ENCODE results near the gene FSTL4. TPM values are rescaled to one million over a fixed set of nuclear protein-coding genes. Genes with fewer than 3 reads are reported as not detected.

FSTL4 gene
- total and polyA plus RNA-seq, 2 experiments from 2014 or later, result 1.4 to 2.8 TPM

DNA sequence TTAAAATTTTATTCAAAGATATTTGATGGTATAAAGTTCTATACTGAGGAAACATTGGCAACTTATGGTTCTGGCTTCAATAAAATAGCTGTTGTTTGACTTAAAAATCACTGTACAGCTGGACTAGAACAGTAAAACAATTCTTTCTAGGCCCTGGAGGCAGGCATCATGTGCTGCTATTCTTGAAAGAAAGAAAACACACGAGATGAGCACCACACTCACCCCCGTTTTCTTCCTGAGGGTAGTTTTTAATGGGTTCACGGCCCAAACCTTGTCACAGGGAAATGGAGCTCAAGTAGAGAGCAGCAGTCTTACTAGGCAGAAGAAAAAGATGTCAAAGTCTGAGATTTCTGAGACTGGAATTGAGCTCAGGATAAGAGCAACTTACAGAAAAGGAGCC, 68.0 kb downstream of the FSTL4 start:
- H3K27me3 Mint-ChIP-seq (ENCODE audit: insufficient read depth, low read depth, poor library complexity), result peaks cover 1% of the 10 kb centered on the region
- peaks cover 2% of the 10 kb centered on the region; the same call in 2 of the 3 replicates for H3K36me3 Mint-ChIP-seq (ENCODE audit: low read depth)
- H3K36me3 ChIP-seq (ENCODE audit: insufficient read depth), result no peaks in the 10 kb centered on the region
- peaks cover 16% of the 10 kb centered on the region; the same call in 2 of the 3 replicates for H3K9me3 Mint-ChIP-seq
- TF ChIP-seq NANOG (IDR thresholded peaks at IDR 0.05; ENCODE audit: borderline replicate concordance) (no peak), EZH2 (IDR thresholded peaks at IDR 0.05; ENCODE audit: low read depth, unreplicated experiment) (no peak), EZH2phosphoT487 (IDR thresholded peaks at IDR 0.05; ENCODE audit: unreplicated experiment) (no peak), CREB1 (CRISPR knock-in tag; IDR thresholded peaks at IDR 0.05; ENCODE audit: low read depth) (no peak), ZNF462 (CRISPR knock-in tag; IDR thresholded peaks at IDR 0.05) (no peak), JUNB (IDR thresholded peaks at IDR 0.05; ENCODE audit: unreplicated experiment) (no peak), STAT1 (IDR thresholded peaks at IDR 0.05; ENCODE audit: unreplicated experiment) (no peak), ZNF114 (CRISPR knock-in tag; IDR thresholded peaks at IDR 0.05) (no peak), ZNF331 (CRISPR knock-in tag; IDR thresholded peaks at IDR 0.05; ENCODE audit: low read depth) (no peak), CTCF (conservative IDR thresholded peaks at IDR 0.05; ENCODE audit: low read depth in 2 of 2) (no peak), POLR2AphosphoS5 (IDR thresholded peaks at IDR 0.05; ENCODE audit: low read depth) (no peak)
- TF ChIP-seq, protein P1, sequence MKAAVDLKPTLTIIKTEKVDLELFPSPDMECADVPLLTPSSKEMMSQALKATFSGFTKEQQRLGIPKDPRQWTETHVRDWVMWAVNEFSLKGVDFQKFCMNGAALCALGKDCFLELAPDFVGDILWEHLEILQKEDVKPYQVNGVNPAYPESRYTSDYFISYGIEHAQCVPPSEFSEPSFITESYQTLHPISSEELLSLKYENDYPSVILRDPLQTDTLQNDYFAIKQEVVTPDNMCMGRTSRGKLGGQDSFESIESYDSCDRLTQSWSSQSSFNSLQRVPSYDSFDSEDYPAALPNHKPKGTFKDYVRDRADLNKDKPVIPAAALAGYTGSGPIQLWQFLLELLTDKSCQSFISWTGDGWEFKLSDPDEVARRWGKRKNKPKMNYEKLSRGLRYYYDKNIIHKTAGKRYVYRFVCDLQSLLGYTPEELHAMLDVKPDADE (IDR thresholded peaks at IDR 0.05), result no peak
- TF ChIP-seq, protein P2, sequence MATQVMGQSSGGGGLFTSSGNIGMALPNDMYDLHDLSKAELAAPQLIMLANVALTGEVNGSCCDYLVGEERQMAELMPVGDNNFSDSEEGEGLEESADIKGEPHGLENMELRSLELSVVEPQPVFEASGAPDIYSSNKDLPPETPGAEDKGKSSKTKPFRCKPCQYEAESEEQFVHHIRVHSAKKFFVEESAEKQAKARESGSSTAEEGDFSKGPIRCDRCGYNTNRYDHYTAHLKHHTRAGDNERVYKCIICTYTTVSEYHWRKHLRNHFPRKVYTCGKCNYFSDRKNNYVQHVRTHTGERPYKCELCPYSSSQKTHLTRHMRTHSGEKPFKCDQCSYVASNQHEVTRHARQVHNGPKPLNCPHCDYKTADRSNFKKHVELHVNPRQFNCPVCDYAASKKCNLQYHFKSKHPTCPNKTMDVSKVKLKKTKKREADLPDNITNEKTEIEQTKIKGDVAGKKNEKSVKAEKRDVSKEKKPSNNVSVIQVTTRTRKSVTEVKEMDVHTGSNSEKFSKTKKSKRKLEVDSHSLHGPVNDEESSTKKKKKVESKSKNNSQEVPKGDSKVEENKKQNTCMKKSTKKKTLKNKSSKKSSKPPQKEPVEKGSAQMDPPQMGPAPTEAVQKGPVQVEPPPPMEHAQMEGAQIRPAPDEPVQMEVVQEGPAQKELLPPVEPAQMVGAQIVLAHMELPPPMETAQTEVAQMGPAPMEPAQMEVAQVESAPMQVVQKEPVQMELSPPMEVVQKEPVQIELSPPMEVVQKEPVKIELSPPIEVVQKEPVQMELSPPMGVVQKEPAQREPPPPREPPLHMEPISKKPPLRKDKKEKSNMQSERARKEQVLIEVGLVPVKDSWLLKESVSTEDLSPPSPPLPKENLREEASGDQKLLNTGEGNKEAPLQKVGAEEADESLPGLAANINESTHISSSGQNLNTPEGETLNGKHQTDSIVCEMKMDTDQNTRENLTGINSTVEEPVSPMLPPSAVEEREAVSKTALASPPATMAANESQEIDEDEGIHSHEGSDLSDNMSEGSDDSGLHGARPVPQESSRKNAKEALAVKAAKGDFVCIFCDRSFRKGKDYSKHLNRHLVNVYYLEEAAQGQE (IDR thresholded peaks at IDR 0.05; ENCODE audit: unreplicated experiment), result no peak
- no peak overlapping the region for H3K4me3 Mint-ChIP-seq
- H3K27me3 ChIP-seq (ENCODE audit: insufficient read depth), result no peaks in the 10 kb centered on the region
- no peak overlapping the region for H3K27ac Mint-ChIP-seq
- no peak overlapping the region for H2AFZ ChIP-seq
- no peak overlapping the region for H3K27ac ChIP-seq (ENCODE audit: low read depth)
- no peaks in the 10 kb centered on the region for H3F3A ChIP-seq (replicated peaks; ENCODE audit: low read depth)
- ATAC-seq (no peak), DNase-seq (ENCODE audit: low spot score) (no peak)
- H3K4me3 ChIP-seq, result no peak overlapping the region
- H3K4me1 Mint-ChIP-seq, result peaks cover 2% of the 10 kb centered on the region; the same call in 2 of the 3 replicates
- no peaks in the 10 kb centered on the region for H3K79me2 ChIP-seq (replicated peaks; ENCODE audit: insufficient read depth)
- peaks cover 4% of the 10 kb centered on the region; the same call in 1 of the 2 replicates for H3K4me1 ChIP-seq (ENCODE audit: insufficient read depth)
- H3K4me2 ChIP-seq, result no peak overlapping the region
- 0 out of 2 replicates have a peak, but pooled peaks cover 6% of the 10 kb centered on the region for H3K9me2 ChIP-seq (ENCODE audit: insufficient read depth)
- no peaks in the 10 kb centered on the region for H4K20me1 ChIP-seq (replicated peaks; ENCODE audit: insufficient read depth)
